SIG-M5 (cell line): ENCODE results near the gene ALDH3B2.
"Not testable (repeated sequence)": the region's sequence is repeated elsewhere in the genome, so short reads cannot be mapped to it uniquely, and the experiment has no call there.

Source experiments
- DNase-seq: peaks from one replicate; lab custom pipeline; 2025; lab: John Stamatoyannopoulos, UW

The ALDH3B2 gene

GRCh38 chr11:67629386-67630227, 44.8 kb downstream of the ALDH3B2 start, which contains the start of gene NUDT8:
TSS of gene NUDT8 (minus strand) at chr11:67629937. CDS start at chr11:67629911, 26 bp downstream.
- peak; percentile 13 for DNase-seq

GRCh38 chr11:67628710-67629385, 45.6 kb downstream of the ALDH3B2 start:
- no peak for DNase-seq

GRCh38 chr11:67627812-67628624, 46.4 kb downstream of the ALDH3B2 start:
- no peak for DNase-seq

GRCh38 chr11:67627441-67627811, 47.0 kb downstream of the ALDH3B2 start:
- no peak for DNase-seq

- DNase-seq: no peak
Measured at GRCh38 chr11:67626970-67627369, 47.5 kb downstream of the ALDH3B2 start.

GRCh38 chr11:67626131-67626833, 48.1 kb downstream of the ALDH3B2 start:
- DNase-seq: not testable (repeated sequence)

- not testable (repeated sequence) for DNase-seq
Measured at GRCh38 chr11:67623795-67624194, 50.6 kb downstream of the ALDH3B2 start.

- not testable (repeated sequence) for DNase-seq
Measured at GRCh38 chr11:67622905-67623304, 51.5 kb downstream of the ALDH3B2 start.

- not testable (repeated sequence) for DNase-seq
Measured at GRCh38 chr11:67621928-67622327, 52.5 kb downstream of the ALDH3B2 start.

- DNase-seq: not testable (repeated sequence)
Measured at GRCh38 chr11:67620621-67621020, 53.8 kb downstream of the ALDH3B2 start.

- DNase-seq: not testable (repeated sequence)
Measured at GRCh38 chr11:67619683-67620618, 54.5 kb downstream of the ALDH3B2 start.

GRCh38 chr11:67618901-67619659, 55.3 kb downstream of the ALDH3B2 start:
- not testable (repeated sequence) for DNase-seq

GRCh38 chr11:67617243-67617953, 57.0 kb downstream of the ALDH3B2 start:
- no peak for DNase-seq

GRCh38 chr11:67616431-67617242, 57.8 kb downstream of the ALDH3B2 start:
- DNase-seq: no peak

- no peak for DNase-seq
Measured at GRCh38 chr11:67615728-67616430, 58.5 kb downstream of the ALDH3B2 start.

GRCh38 chr11:67614730-67615714, 59.4 kb downstream of the ALDH3B2 start:
- no peak for DNase-seq
